ENCODE measurements around the gene PLD1.

PLD1 gene

DNA sequence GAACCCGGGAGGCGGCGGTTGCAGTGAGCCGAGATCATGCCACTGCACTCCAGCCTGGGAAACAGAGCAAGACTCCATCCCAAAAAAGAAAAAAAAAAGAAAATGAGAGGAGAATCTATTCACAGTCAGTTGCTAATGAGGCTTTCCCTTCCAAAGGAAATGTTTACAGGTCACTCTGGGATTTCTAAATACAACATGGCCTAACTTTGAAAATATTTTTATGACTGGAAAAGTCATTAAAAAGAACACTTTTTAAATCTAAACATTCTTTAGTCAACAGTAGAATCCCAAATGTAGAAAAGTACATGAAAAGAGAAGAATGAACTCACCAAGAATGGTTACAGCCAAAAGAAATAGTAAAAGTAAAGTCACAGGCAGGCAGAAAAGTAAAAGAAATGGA, 78.6 kb downstream of the PLD1 start:
- Histone ChIP-seq H3K4me1 (ENCODE audit: insufficient read depth, poor library complexity, severe bottlenecking) (no peaks in the 10 kb centered on the region), H3K36me3 (ENCODE audit: low read depth) (no peaks in the 10 kb centered on the region; the same call in 1 of the 2 replicates), H3K4me3 (ENCODE audit: severe bottlenecking) (no peak overlapping the region), H3K9me3 (ENCODE audit: severe bottlenecking) (no peaks in the 10 kb centered on the region), H3K27ac (ENCODE audit: poor library complexity, severe bottlenecking) (no peak overlapping the region), H3K27me3 (ENCODE audit: insufficient read depth, poor library complexity, severe bottlenecking) (no peaks in the 10 kb centered on the region)
- TF ChIP-seq, protein P1, sequence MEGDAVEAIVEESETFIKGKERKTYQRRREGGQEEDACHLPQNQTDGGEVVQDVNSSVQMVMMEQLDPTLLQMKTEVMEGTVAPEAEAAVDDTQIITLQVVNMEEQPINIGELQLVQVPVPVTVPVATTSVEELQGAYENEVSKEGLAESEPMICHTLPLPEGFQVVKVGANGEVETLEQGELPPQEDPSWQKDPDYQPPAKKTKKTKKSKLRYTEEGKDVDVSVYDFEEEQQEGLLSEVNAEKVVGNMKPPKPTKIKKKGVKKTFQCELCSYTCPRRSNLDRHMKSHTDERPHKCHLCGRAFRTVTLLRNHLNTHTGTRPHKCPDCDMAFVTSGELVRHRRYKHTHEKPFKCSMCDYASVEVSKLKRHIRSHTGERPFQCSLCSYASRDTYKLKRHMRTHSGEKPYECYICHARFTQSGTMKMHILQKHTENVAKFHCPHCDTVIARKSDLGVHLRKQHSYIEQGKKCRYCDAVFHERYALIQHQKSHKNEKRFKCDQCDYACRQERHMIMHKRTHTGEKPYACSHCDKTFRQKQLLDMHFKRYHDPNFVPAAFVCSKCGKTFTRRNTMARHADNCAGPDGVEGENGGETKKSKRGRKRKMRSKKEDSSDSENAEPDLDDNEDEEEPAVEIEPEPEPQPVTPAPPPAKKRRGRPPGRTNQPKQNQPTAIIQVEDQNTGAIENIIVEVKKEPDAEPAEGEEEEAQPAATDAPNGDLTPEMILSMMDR (IDR thresholded peaks at IDR 0.05; ENCODE audit: poor library complexity, severe bottlenecking), result no peak
- ATAC-seq (ENCODE audit: low read depth), result no peak
- no peak for DNase-seq (ENCODE audit: low spot score)

DNA sequence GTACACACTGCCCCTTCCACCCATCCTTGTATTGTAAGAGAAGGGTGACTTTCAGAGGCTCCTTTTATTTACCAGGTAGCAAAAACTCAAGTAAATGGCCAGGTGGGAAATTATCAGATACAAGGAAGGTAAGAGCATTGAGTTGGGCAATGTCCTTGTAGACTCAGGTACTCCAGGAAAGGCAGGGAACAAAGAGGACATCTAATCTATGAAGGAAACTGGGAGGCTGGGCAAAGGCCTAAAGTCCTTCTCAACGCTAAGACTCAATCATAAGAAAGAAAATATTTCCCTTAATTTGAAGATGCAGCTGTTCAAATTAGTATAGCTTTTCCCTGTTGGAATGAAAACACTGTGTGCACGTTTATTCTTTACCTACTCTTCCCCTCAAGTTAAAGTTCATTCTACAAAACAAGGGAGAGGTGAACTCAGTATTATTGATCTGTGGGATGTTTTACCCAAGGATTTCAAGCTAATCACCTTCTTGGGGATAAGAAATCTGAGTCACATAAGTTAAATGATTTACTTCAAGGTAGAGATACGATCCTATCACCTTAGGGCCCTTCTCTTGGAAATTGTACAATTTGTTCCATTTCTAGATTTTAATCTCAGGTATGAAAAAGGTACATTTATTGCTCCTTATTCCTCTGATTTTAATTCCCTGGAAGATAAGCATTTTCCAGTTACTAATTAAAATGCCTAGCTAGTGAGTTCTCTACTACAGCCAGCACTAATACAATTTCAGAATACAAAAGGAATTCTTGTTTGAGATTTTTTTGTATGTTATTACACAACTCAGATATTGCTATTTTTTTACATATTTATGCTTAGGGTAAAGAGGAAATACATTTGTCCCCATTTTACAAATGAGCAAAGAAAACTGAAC, 80.6 kb downstream of the PLD1 start:
- TF ChIP-seq, protein P1 (IDR thresholded peaks at IDR 0.05; ENCODE audit: poor library complexity, severe bottlenecking), result no peak
- no peaks in the 10 kb centered on the region; the same call in 1 of the 2 replicates for H3K36me3 ChIP-seq (ENCODE audit: low read depth)
- H3K27ac ChIP-seq (ENCODE audit: poor library complexity, severe bottlenecking), result no peak overlapping the region

DNA sequence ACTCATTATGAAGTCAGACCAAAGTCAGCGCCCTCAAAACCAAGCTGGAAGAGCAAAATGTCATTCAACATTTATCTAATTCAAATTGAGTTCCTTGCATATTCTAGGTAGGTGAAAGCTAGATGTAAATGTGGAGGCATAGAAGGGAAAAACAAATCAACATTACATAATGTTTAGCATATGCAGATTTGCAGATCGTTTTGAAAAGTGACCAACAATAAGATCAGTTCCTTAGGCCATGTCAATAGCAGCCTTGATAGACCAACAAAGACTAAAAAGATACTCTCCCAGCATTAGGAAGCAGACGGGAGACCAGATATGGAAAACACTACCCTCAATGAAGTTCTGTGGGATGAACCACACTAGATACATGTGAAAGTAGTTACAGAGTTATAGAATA, 83.0 kb downstream of the PLD1 start:
- TF ChIP-seq, protein P1 (IDR thresholded peaks at IDR 0.05; ENCODE audit: poor library complexity, severe bottlenecking), result no peak
- no peak for ATAC-seq (ENCODE audit: low read depth)
- Histone ChIP-seq H3K27ac (ENCODE audit: poor library complexity, severe bottlenecking) (no peak overlapping the region), H3K36me3 (ENCODE audit: low read depth) (no peaks in the 10 kb centered on the region), H3K4me1 (ENCODE audit: insufficient read depth, poor library complexity, severe bottlenecking) (no peaks in the 10 kb centered on the region), H3K4me3 (ENCODE audit: severe bottlenecking) (no peak overlapping the region), H3K27me3 (ENCODE audit: insufficient read depth, poor library complexity, severe bottlenecking) (no peaks in the 10 kb centered on the region), H3K9me3 (ENCODE audit: severe bottlenecking) (no peaks in the 10 kb centered on the region)
- no peak for DNase-seq (ENCODE audit: low spot score)

More for the DNA sequence above, 80.6 kb downstream of the PLD1 start:
- ATAC-seq (ENCODE audit: low read depth) (no peak), DNase-seq (ENCODE audit: low spot score) (no peak)
- H3K9me3 ChIP-seq (ENCODE audit: severe bottlenecking), result no peaks in the 10 kb centered on the region
- no peaks in the 10 kb centered on the region for H3K4me1 ChIP-seq (ENCODE audit: insufficient read depth, poor library complexity, severe bottlenecking)
- no peak overlapping the region for H3K4me3 ChIP-seq (ENCODE audit: severe bottlenecking)
- no peaks in the 10 kb centered on the region for H3K27me3 ChIP-seq (ENCODE audit: insufficient read depth, poor library complexity, severe bottlenecking)

DNA sequence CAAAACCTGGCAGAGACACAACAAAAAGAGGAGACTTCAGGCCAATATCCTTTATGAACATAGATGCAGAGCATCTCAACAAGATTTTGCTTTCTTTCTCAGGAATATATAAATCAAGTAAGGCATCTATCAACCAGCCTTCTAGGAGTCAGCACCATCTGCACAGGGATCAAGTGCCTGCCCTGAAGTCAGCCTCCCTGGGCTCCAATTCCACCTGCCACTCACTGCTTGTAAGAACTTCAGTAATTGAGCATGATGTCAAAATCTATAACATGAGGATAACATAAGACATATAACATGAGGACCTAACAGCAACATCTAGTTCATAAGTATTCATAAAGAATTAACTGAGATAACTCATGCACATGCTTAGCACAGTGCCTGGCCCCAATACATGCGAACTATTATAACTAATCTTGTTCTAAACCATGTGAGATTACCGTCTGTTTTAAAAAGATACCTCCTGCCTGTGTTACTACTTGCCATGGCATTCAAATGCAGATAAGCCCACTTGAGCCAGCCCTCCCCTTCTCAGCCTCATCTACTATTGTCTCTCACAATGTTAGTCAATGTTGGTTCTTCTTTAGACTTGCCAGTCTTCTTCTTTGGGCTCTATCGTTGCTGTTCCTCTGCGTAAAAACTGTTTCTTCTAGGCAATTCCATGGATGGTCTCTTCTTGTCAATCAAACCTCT, 91.6 kb downstream of the PLD1 start:
- Histone ChIP-seq H3K4me3 (ENCODE audit: severe bottlenecking) (no peak overlapping the region), H3K27ac (ENCODE audit: poor library complexity, severe bottlenecking) (no peak overlapping the region), H3K4me1 (ENCODE audit: insufficient read depth, poor library complexity, severe bottlenecking) (no peaks in the 10 kb centered on the region), H3K27me3 (ENCODE audit: insufficient read depth, poor library complexity, severe bottlenecking) (no peaks in the 10 kb centered on the region), H3K36me3 (ENCODE audit: low read depth) (no peaks in the 10 kb centered on the region), H3K9me3 (ENCODE audit: severe bottlenecking) (peaks cover 6% of the 10 kb centered on the region)
- no peak for ATAC-seq (ENCODE audit: low read depth)
- no peak for DNase-seq (ENCODE audit: low spot score)
- TF ChIP-seq, protein P1 (IDR thresholded peaks at IDR 0.05; ENCODE audit: poor library complexity, severe bottlenecking), result no peak
